Osteoblast (primary cell): ENCODE data around the gene BACE1-AS. TPM values are rescaled to one million over a fixed set of nuclear protein-coding genes. Genes with fewer than 3 reads are reported as not detected.
"Not testable (repeated sequence)": the region's sequence is repeated elsewhere in the genome, so short reads cannot be mapped to it uniquely, and the experiment has no call there.

ENCODE experiments used
- DNase-seq: peaks from one replicate; pipeline ENCODE4 v3.0.0; 2011; ENCODE audit warnings: low spot score, mixed read lengths; ENCODE audit not compliant: insufficient read length; ENCODE audit errors: missing footprints
- H2AFZ ChIP-seq: 2 replicates; pipeline ENCODE4 v1.6.0; 2011; ENCODE audit warnings: mild to moderate bottlenecking, low read length
- H3K27ac ChIP-seq: 2 replicates; pipeline ENCODE4 v1.5.1; 2011; ENCODE audit warnings: mild to moderate bottlenecking, low read depth, low read length, moderate library complexity
- H3K27me3 ChIP-seq: 2 replicates; pipeline ENCODE4 v1.6.0; 2012; ENCODE audit warnings: mild to moderate bottlenecking, control low read depth, inconsistent platforms, low read length, moderate library complexity; ENCODE audit not compliant: insufficient read depth
- H3K36me3 ChIP-seq: 2 replicates; pipeline ENCODE4 v1.5.1; 2011; ENCODE audit warnings: mild to moderate bottlenecking, low read length, control low read depth, moderate library complexity; ENCODE audit not compliant: insufficient read depth
- H3K4me1 ChIP-seq: 2 replicates; pipeline ENCODE4 v1.5.1; 2011; ENCODE audit warnings: mild to moderate bottlenecking, low read length, control low read depth, moderate library complexity; ENCODE audit not compliant: insufficient read depth
- H3K4me2 ChIP-seq: 2 replicates; pipeline ENCODE4 v1.6.0; 2011; ENCODE audit warnings: mild to moderate bottlenecking, low read length; ENCODE audit not compliant: insufficient read depth
- H3K4me3 ChIP-seq: fragments of 200-600 bp; sonication (generic); 3 replicates; pipeline ENCODE4 v1.5.1; 2012; ENCODE audit warnings: mild to moderate bottlenecking, low read length, inconsistent platforms; ENCODE audit not compliant: insufficient read depth
- H3K79me2 ChIP-seq: 2 replicates; pipeline ENCODE4 v1.6.0; 2012; ENCODE audit warnings: mild to moderate bottlenecking, low read length, control low read depth, inconsistent platforms; ENCODE audit not compliant: insufficient read depth
- H3K9me3 ChIP-seq: 2 replicates; pipeline ENCODE4 v1.5.1; 2011; ENCODE audit warnings: low read depth, low read length, control low read depth
- H4K20me1 ChIP-seq: 2 replicates; pipeline ENCODE4 v1.6.0; 2012; ENCODE audit warnings: mild to moderate bottlenecking, low read length, control low read depth; ENCODE audit not compliant: insufficient read depth
- CTCF ChIP-seq: IDR thresholded peaks from 2 replicates; pipeline ENCODE4 v1.5.1; 2011; ENCODE audit warnings: mild to moderate bottlenecking, low read depth, low read length, moderate library complexity; ENCODE audit errors: extremely low read depth
- total RNA-seq: library from RNA; depleted of rRNA; stranded (reverse); fragments of >200 nt; gene quantifications from 2 replicates; pipeline ENCODE4 v1.2.3, GENCODE V29; 2012

Gene BACE1-AS
- total RNA-seq, 1 donor, result 4.0 TPM

GRCh38 chr11:117265745-117266144 lies 25.4 kb upstream of the BACE1-AS start:
- TF ChIP-seq CTCF, result no peak
- no peak overlapping the region for H3K4me2 ChIP-seq
- H3K4me1 ChIP-seq, result no peaks in the 10 kb centered on the region
- no peaks in the 10 kb centered on the region for H3K79me2 ChIP-seq
- H3K27ac ChIP-seq, result no peak overlapping the region
- no peak overlapping the region for H2AFZ ChIP-seq
- peaks cover 2% of the 10 kb centered on the region for H3K36me3 ChIP-seq
- H3K9me3 ChIP-seq, result no peaks in the 10 kb centered on the region
- H3K4me3 ChIP-seq, result no peak overlapping the region
- no peak for DNase-seq
- no peaks in the 10 kb centered on the region for H3K27me3 ChIP-seq
- H4K20me1 ChIP-seq, result no peaks in the 10 kb centered on the region

GRCh38 chr11:117269856-117270255 lies 21.3 kb upstream of the BACE1-AS start:
- Histone ChIP-seq H4K20me1 (no peaks in the 10 kb centered on the region), H3K4me2 (no peak overlapping the region), H2AFZ (no peak overlapping the region), H3K27me3 (no peaks in the 10 kb centered on the region), H3K27ac (no peak overlapping the region), H3K36me3 (no peaks in the 10 kb centered on the region), H3K79me2 (no peaks in the 10 kb centered on the region), H3K9me3 (no peaks in the 10 kb centered on the region), H3K4me1 (peaks cover 15% of the 10 kb centered on the region), H3K4me3 (no peak overlapping the region)
- no peak for TF ChIP-seq CTCF
- DNase-seq, result no peak

- no peak overlapping the region for H3K4me2 ChIP-seq
- no peak overlapping the region for H2AFZ ChIP-seq
- H3K79me2 ChIP-seq, result no peaks in the 10 kb centered on the region
- H3K4me1 ChIP-seq, result peaks cover 21% of the 10 kb centered on the region
- H3K4me3 ChIP-seq, result no peak overlapping the region
- no peaks in the 10 kb centered on the region for H3K36me3 ChIP-seq
- H3K27me3 ChIP-seq, result no peaks in the 10 kb centered on the region
- TF ChIP-seq CTCF, result no peak
- H3K27ac ChIP-seq, result no peak overlapping the region
- DNase-seq, result no peak
- H3K9me3 ChIP-seq, result no peaks in the 10 kb centered on the region
- no peaks in the 10 kb centered on the region for H4K20me1 ChIP-seq
Observed at GRCh38 chr11:117271208-117271607, 19.9 kb upstream of the BACE1-AS start.

- H3K9me3 ChIP-seq, H3K27me3 ChIP-seq, H3K4me3 ChIP-seq, H4K20me1 ChIP-seq, H2AFZ ChIP-seq, H3K36me3 ChIP-seq, H3K79me2 ChIP-seq, H3K27ac ChIP-seq, DNase-seq, H3K4me2 ChIP-seq: not testable (repeated sequence)
- H3K4me1 ChIP-seq, result peaks cover 22% of the 10 kb centered on the region
Observed at GRCh38 chr11:117272175-117272574, 19.0 kb upstream of the BACE1-AS start.
